H1 (cell line): ENCODE measurements around the gene TYW1B. TPM values are rescaled to one million over a fixed set of nuclear protein-coding genes. Genes with fewer than 3 reads are reported as not detected.
"Not testable (repeated sequence)": the region's sequence is repeated elsewhere in the genome, so short reads cannot be mapped to it uniquely, and the experiment has no call there.

Experiments used
- CTCF ChIA-PET: fragments of 300-600 bp; sonication (Branson Sonifier 250); formaldehyde crosslinking; loops from one replicate; lab custom pipeline; 2021; ENCODE audit not compliant: partially characterized antibody; lab: Charles Lee
- POLR2A ChIA-PET: fragments of 300-600 bp; sonication (Branson Sonifier 250); formaldehyde crosslinking; loops from one replicate; lab custom pipeline; 2021; ENCODE audit warnings: inconsistent platforms; ENCODE audit not compliant: partially characterized antibody; lab: Charles Lee
- DNase-seq, 2 experiments: peaks; one replicate each; pipeline versions ENCODE4 v3.0.0 to v3.0.0-alpha.2; 2010 to 2022; ENCODE audit warnings: low spot score in 2 of 2, low read depth in 1 of 2, mixed read lengths in 1 of 2
- FAIRE-seq: peaks from 2 replicates; lab custom pipeline; 2011; peaks lifted over from hg19 to GRCh38; lab: Jason Lieb, UNC
- H2AFZ ChIP-seq: 2 replicates; pipeline ENCODE4 v1.8.1; 2012; ENCODE audit warnings: low read length, inconsistent platforms
- H2AK5ac ChIP-seq: 2 replicates; pipeline ENCODE4 v1.6.1; 2013; ENCODE audit warnings: low read depth, low read length
- H2BK120ac ChIP-seq: replicated peaks from 2 replicates; pipeline ENCODE3; 2013; ENCODE audit warnings: low read depth, low read length, inconsistent platforms
- H2BK12ac ChIP-seq: 2 replicates; pipeline ENCODE4 v1.6.1; 2013; ENCODE audit warnings: low read depth, low read length
- H2BK15ac ChIP-seq: 2 replicates; pipeline ENCODE4 v1.6.1; 2013; ENCODE audit warnings: low read length
- H2BK20ac ChIP-seq: 2 replicates; pipeline ENCODE4 v1.6.1; 2013; ENCODE audit warnings: low read length
- H2BK5ac ChIP-seq: 2 replicates; pipeline ENCODE4 v1.6.1; 2013; ENCODE audit warnings: low read depth, low read length
- H3K14ac ChIP-seq: 2 replicates; pipeline ENCODE4 v1.6.1; 2013; ENCODE audit warnings: inconsistent platforms; ENCODE audit not compliant: insufficient read length
- H3K18ac ChIP-seq: 2 replicates; pipeline ENCODE4 v1.6.1; 2013; ENCODE audit warnings: low read length; ENCODE audit errors: extremely low read depth
- H3K23ac ChIP-seq: 2 replicates; pipeline ENCODE4 v1.6.1; 2013; ENCODE audit warnings: inconsistent platforms; ENCODE audit not compliant: insufficient read length
- H3K23me2 ChIP-seq: 2 replicates; pipeline ENCODE4 v1.6.1; 2013; ENCODE audit warnings: low read depth, low read length
- H3K27ac ChIP-seq: 2 replicates; pipeline ENCODE4 v1.6.1; 2011; ENCODE audit warnings: low read depth, low read length, inconsistent platforms
- H3K27me3 ChIP-seq, 4 experiments: replicated peaks in 1 of 4; 1 replicate in 1 of 4; 2 replicates in 3 of 4; pipeline versions ENCODE4 v1.6.1 to v1.8.1; 2011 to 2013; ENCODE audit warnings: low read length in 3 of 4, mild to moderate bottlenecking in 3 of 4, inconsistent platforms in 2 of 4, mixed read lengths in 2 of 4, moderate library complexity in 1 of 4; ENCODE audit not compliant: control insufficient read depth in 3 of 4, insufficient read depth in 3 of 4; ENCODE audit errors: extremely low read depth in 1 of 4
- H3K36me3 ChIP-seq, 4 experiments: 2 replicates each; pipeline versions ENCODE4 v1.6.1 to v1.8.1; 2011 to 2013; ENCODE audit warnings: mild to moderate bottlenecking in 4 of 4, low read length in 3 of 4, moderate library complexity in 2 of 4, control low read depth in 1 of 4, inconsistent platforms in 1 of 4; ENCODE audit not compliant: insufficient read depth in 4 of 4, control insufficient read depth in 2 of 4
- H3K4ac ChIP-seq: replicated peaks from 2 replicates; pipeline ENCODE3; 2013; ENCODE audit warnings: low read length, low read depth, mixed read lengths, inconsistent platforms; ENCODE audit not compliant: insufficient read length
- H3K4me1 ChIP-seq, 4 experiments: replicated peaks in 1 of 4; 1 replicate in 1 of 4; 2 replicates in 3 of 4; pipeline versions ENCODE4 v1.6.1 to v1.8.1; 2011 to 2013; ENCODE audit warnings: low read length in 3 of 4, inconsistent platforms in 2 of 4, mixed read lengths in 1 of 4; ENCODE audit not compliant: insufficient read depth in 4 of 4, control insufficient read depth in 3 of 4
- H3K4me2 ChIP-seq, 2 experiments: 2 replicates each; pipeline versions ENCODE4 v1.6.1 to v1.8.1; 2011 to 2013; ENCODE audit warnings: low read depth in 2 of 2, low read length in 2 of 2, control low read depth in 1 of 2, inconsistent platforms in 1 of 2, mild to moderate bottlenecking in 1 of 2; ENCODE audit not compliant: insufficient read depth in 1 of 2
- H3K4me3 ChIP-seq, 4 experiments: fragments of 200-600, 300-600 bp in 1 of 4; sonication (generic), shearing (Covaris generic), sonication (Bioruptor Twin) in 1 of 4; 2 replicates each; pipeline versions ENCODE4 v1.5.1 to v1.8.1; 2011 to 2016; ENCODE audit warnings: low read length in 4 of 4, low read depth in 3 of 4, control low read depth in 2 of 4, inconsistent platforms in 2 of 4, mild to moderate bottlenecking in 2 of 4, mixed read lengths in 1 of 4, moderate library complexity in 1 of 4; ENCODE audit not compliant: insufficient read depth in 2 of 4; ENCODE audit errors: extremely low read depth in 1 of 4
- H3K56ac ChIP-seq: replicated peaks from 2 replicates; pipeline ENCODE3; 2013; ENCODE audit warnings: low read depth, mild to moderate bottlenecking, mixed read lengths, low read length, inconsistent platforms; ENCODE audit not compliant: insufficient read length
- H3K79me1 ChIP-seq: 2 replicates; pipeline ENCODE4 v1.6.1; 2013; ENCODE audit warnings: low read depth, low read length, control low read depth
- H3K79me2 ChIP-seq, 2 experiments: 2 replicates each; pipeline versions ENCODE4 v1.6.1 to v1.8.1; 2012 to 2013; ENCODE audit warnings: low read length in 2 of 2, mild to moderate bottlenecking in 2 of 2, inconsistent platforms in 1 of 2; ENCODE audit not compliant: insufficient read depth in 2 of 2, control insufficient read depth in 1 of 2
- H3K9ac ChIP-seq, 4 experiments: replicated peaks in 1 of 4; 1 replicate in 1 of 4; 2 replicates in 3 of 4; pipeline versions ENCODE4 v1.6.1 to v1.8.1; 2011 to 2013; ENCODE audit warnings: low read depth in 3 of 4, low read length in 3 of 4, control low read depth in 2 of 4, mild to moderate bottlenecking in 2 of 4, moderate library complexity in 2 of 4, inconsistent platforms in 1 of 4; ENCODE audit errors: extremely low read depth in 1 of 4
- H3K9me3 ChIP-seq, 2 experiments: 2 replicates each; pipeline versions ENCODE4 v1.6.1 to v1.8.1; 2012 to 2013; ENCODE audit warnings: mild to moderate bottlenecking in 2 of 2, moderate library complexity in 2 of 2, control low read depth in 1 of 2, inconsistent platforms in 1 of 2, low read depth in 1 of 2, low read length in 1 of 2, mixed read lengths in 1 of 2; ENCODE audit not compliant: insufficient read depth in 2 of 2
- H4K20me1 ChIP-seq, 2 experiments: replicated peaks in 1 of 2; 2 replicates each; pipeline versions ENCODE3 to v1.8.1; 2011 to 2013; ENCODE audit warnings: inconsistent platforms in 2 of 2, low read length in 2 of 2, mild to moderate bottlenecking in 1 of 2; ENCODE audit not compliant: insufficient read depth in 2 of 2, control insufficient read depth in 1 of 2
- H4K5ac ChIP-seq: 2 replicates; pipeline ENCODE4 v1.6.1; 2013; ENCODE audit warnings: low read length, low read depth, mixed read lengths, inconsistent platforms; ENCODE audit not compliant: insufficient read length
- H4K8ac ChIP-seq: 2 replicates; pipeline ENCODE4 v1.8.0; 2013; ENCODE audit warnings: mild to moderate bottlenecking, moderate library complexity, low read length, inconsistent platforms; ENCODE audit not compliant: insufficient read depth; ENCODE audit errors: extremely low read depth
- H4K91ac ChIP-seq: replicated peaks from 2 replicates; pipeline ENCODE3; 2013; ENCODE audit warnings: low read length, mixed read lengths, inconsistent platforms; ENCODE audit not compliant: insufficient read length
- WGBS, 2 experiments: shearing (Covaris generic) in 1 of 2; methylation state at CpG; one replicate each; pipeline versions ENCODE4 v1.1.6 to v1.1.7; 2013 to 2015; ENCODE audit warnings: low lambda C conversion rate in 2 of 2, mixed read lengths in 2 of 2, inconsistent platforms in 1 of 2, low coverage in 1 of 2, missing lambda C conversion rate in 1 of 2; ENCODE audit not compliant: insufficient replicate concordance in 2 of 2, insufficient coverage in 1 of 2, insufficient read length in 1 of 2; ENCODE audit errors: extremely low coverage in 1 of 2, missing lambda C conversion rate in 1 of 2; 5-methylcytosine and 5-hydroxymethylcytosine counted together
- polyA plus RNA-seq, 7 experiments: library from polyadenylated mRNA; depleted of rRNA in 3 of 7; stranded (reverse) in 5 of 7; unstranded in 2 of 7; fragments of >200 nt in 5 of 7; fragments of 200-250 nt in 2 of 7; gene quantifications; 1 replicate in 5 of 7; 2 replicates in 1 of 7; 4 replicates in 1 of 7; pipeline versions ENCODE4 v1.2.1 to v1.2.3, GENCODE V29; 2011 to 2013; ENCODE audit warnings: missing spikeins in 2 of 7, mixed read lengths in 2 of 7
- total RNA-seq: library from RNA; stranded (reverse); fragmentation: NEBNext Ultra II Directional; extraction: Animal tissue kit (Norgen Biotek cat#: 25700); gene quantifications from 2 replicates; pipeline ENCODE4 v1.2.1, GENCODE V29; 2021

The TYW1B gene
- total and polyA plus RNA-seq, 2 of the 8 experiments (the other 6 are each of a cell fraction or from before 2014, with no cell fraction given): 6.8 to 12.6 TPM

GRCh38 chr7:72830567-72830966 is 2.6 kb upstream of the TYW1B start:
- Histone ChIP-seq H3K4me2 (peak overlapping the region; percentile 29 to 66; a peak in 3 of 4 replicates), H3K4me3 (peak overlapping the region in 2 of 4 experiments; percentile 45 to 84; a peak in 3 of 8 replicates), H3K36me3 (peaks cover 0 to 17% (median 11%) of the 10 kb centered on the region in 4 experiments; a peak in 4 of 8 replicates), H3K79me2 (peaks cover 0 to 24% of the 10 kb centered on the region in 2 experiments; a peak in 2 of 4 replicates)
- not testable (repeated sequence) for H3K23ac ChIP-seq, H3K79me1 ChIP-seq, H3K27ac ChIP-seq, H3K4me1 ChIP-seq, H3K23me2 ChIP-seq, H2AFZ ChIP-seq, H2AK5ac ChIP-seq, H4K8ac ChIP-seq, FAIRE-seq, H4K5ac ChIP-seq, H3K27me3 ChIP-seq, H4K20me1 ChIP-seq, H2BK20ac ChIP-seq, H2BK12ac ChIP-seq, H2BK120ac ChIP-seq, H3K9ac ChIP-seq, H2BK5ac ChIP-seq, H3K4ac ChIP-seq, H4K91ac ChIP-seq, H3K9me3 ChIP-seq, H3K18ac ChIP-seq, H3K56ac ChIP-seq, H3K14ac ChIP-seq, H2BK15ac ChIP-seq, DNase-seq
- ChIA-PET POLR2A (interaction anchor here (1.5 kb wide), 1 partner anchor 76 kb away, joined by 3 read pairs; no protein-coding TSS in a partner anchor), CTCF (interaction anchor here (1.7 kb wide), 1 partner anchor 38 kb away, joined by 3 read pairs; no protein-coding TSS in a partner anchor)
- 91% methylated on average over 4 of the region's 5 CpGs; no CpG with 5 or more reads in 1 of the 2 experiments for WGBS, 2 experiments
